Stimulated activated CD8-positive, alpha-beta memory T cell treated with anti-CD3 and anti-CD28 coated beads, Interleukin-4, amount 100 ng/mL, for 1 hour (primary cell): ENCODE measurements around the gene USP22.
"Not testable (repeated sequence)": the region's sequence is repeated elsewhere in the genome, so short reads cannot be mapped to it uniquely, and the experiment has no call there.

Experiments used
- DNase-seq, 2 donors: peaks; one replicate each; pipeline ENCODE4 v3.0.0-alpha.2; 2020; ENCODE audit warnings: low read depth in 2 of 2, low spot score in 1 of 2

USP22 gene

DNA sequence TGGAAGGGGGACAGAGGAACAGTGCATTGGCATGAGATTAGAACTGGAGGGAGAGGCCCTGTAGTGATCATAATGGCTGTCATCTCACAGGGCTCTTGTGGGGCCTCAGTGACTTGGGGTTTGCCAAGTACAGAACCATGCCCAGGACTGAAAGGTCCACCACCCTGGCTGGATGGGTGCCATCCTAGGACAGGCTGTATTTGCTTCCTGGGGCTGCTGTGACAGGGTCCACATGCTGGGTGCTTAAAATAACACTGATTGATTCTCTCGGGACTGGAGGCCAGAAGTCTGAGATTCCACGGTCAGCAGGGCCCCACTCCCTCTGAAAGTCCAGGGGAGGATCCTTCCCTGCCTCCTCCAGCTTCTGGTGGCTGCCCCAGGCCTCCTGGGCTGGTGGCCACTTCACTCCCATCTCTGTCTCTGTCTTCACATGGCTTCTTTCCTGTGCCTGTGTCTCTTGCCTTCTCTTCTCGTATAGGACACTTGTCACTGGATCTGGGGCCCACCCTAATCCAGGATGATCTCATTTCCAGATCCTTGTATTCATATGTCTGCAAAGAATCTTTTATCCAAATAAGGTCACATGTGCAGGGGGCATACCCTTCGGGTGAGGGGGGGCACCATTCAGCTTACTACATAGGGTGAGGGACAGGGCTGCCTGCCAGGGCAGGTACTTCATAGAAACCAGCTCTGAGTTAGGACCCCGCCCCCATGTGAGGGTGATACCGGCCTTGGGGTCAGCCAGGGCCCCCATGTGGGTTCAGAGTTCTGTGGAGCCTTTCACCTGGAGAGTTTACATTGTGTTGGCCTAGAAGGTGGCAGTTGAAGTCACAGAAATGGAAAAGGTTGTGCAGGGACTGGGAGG, 52.6 kb downstream of the USP22 start:
- no peak for DNase-seq

GRCh38 chr17:20989481-20989880, 53.3 kb downstream of the USP22 start:
- no peak for DNase-seq

- DNase-seq, result no peak
These were observed 53.9 kb downstream of the USP22 start for GRCh38 chr17:20988896-20989295.

DNA sequence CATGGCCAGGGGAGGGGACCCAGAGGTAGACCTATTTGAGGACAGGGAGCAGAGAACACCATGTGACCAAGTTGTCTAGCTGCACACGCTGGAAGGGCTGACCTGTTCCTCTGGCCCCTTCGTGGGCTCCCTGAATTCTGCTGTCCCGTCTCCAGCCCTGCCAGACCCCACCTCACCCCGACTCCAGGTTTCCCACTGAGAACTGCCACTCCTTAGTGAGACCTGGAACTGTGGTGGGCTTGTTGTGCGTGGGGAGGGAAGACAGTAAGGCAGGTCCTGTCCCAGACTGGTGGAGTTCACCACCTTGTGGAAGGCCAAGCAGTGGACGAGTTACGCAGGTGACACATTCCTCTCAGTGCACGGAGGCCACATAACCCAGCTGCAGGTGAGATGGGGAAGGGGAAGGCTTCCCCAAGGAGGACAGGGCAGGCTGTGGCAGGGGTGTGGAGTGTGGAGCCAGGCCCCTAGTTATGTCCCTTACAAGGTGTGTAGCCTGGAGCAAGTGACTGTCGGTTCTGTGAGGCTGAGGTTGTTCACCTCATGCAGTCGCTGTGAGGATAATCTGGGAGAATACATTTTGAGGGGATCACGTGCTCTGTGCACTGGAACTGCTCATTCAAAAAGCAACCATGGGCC, 54.7 kb downstream of the USP22 start:
- DNase-seq, result no peak

DNA sequence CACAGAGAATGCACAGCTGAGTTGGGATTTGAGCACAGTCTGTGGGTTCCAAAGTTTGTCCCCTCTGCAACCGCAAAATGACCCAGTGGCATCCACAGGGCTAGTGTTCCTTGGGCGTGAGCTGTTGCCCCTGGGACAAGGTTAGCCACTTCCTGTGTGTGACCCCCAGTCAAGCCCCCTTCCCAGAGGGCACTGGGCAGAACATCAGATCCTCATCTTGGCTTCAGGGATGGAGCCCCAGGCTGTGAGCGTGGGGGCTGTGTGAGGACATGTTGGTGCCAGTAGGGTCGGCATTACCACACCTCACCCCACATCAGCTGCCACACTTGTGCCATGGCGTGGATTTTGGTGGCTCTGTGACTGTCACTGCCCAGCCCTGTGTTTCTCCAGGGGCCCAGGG, 55.3 kb downstream of the USP22 start:
- DNase-seq, result no peak

GRCh38 chr17:20986767-20987510, 55.9 kb downstream of the USP22 start:
- no peak for DNase-seq

GRCh38 chr17:20983359-20983637, 59.5 kb downstream of the USP22 start:
- no peak for DNase-seq

GRCh38 chr17:20982589-20983358, 60.0 kb downstream of the USP22 start:
- no peak for DNase-seq

DNA sequence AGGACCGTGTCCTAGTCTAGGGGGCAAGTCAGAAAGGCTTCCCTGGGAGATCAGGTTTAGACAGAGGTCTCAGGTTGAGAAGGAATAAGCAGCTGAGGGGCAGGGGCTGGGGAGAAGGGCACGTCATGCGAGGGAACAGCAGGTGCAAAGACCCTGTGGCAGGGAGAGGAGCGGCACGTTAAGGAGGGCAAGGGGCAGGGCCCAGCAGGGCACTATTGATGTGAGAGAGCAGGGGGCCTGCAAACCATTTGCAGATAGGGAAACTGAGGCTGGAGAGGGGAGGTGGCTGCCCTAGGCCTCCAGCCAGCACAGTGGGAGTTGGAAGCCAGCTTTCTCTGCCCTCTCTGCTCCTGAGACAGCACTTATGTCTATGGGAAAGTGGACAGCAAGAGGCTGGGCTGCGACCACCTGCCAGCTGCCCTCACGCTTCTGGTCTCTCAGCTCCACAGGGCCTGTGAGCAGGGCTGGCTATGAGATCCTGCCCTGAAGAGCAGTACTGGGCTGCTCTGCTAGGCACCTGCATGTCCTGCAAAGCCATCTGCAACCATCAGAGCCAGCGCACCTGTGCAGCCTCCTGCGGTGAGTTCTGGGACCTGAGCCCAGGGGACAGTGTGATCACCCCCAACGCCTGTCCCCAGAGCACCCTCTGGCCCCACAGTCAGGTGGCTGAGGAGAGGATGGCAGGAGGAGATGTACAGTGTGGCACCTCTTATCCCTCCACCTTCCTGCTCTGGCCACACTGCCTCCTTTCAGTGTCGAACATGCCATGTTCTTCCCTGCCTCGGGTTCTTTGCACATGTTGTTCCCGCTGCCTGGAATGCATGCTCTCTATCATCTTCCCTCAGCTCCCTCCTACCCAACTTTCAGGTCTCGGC, 61.5 kb downstream of the USP22 start:
- no peak for DNase-seq

- DNase-seq, result no peak
These were observed 63.1 kb downstream of the USP22 start for GRCh38 chr17:20979792-20980083.

DNA sequence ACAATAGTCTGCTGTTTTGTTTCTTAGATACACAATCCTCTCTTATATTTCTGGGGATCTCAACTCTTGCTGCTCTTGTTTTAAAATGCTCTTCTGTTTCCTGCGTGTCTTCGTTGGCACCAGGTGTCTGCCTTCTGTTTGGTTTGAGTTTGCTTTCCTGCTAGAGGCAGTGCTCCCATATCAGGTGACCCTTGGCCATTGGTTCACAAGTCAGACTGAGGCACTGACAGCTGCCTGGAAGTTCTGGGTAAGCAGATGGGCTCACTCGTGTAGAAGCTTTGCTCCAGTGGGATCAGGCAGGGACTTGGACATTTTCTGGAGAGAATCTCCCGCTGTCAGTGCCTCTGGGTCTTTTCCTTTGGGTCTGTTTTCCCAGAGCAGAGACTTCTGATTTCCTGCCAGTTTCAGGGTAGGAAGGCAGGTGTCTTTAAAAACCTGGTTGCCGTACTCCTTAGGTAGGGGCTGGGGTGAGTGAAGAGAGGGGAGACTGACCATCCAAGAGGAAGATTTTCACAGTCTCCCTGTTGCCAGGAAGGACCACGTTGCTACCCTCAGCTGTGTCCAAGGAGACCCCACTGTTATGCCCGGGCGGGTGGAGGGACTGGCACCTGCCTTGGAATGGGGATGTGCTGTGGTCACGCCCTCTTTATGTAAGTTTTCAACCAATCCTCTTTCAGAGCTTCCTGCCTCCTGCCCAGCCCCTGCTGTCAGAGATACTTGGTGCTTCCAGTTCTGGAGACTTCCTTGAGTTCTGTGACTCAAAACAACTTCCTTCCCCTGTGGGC, 63.6 kb downstream of the USP22 start:
- DNase-seq, result not testable (repeated sequence)

DNA sequence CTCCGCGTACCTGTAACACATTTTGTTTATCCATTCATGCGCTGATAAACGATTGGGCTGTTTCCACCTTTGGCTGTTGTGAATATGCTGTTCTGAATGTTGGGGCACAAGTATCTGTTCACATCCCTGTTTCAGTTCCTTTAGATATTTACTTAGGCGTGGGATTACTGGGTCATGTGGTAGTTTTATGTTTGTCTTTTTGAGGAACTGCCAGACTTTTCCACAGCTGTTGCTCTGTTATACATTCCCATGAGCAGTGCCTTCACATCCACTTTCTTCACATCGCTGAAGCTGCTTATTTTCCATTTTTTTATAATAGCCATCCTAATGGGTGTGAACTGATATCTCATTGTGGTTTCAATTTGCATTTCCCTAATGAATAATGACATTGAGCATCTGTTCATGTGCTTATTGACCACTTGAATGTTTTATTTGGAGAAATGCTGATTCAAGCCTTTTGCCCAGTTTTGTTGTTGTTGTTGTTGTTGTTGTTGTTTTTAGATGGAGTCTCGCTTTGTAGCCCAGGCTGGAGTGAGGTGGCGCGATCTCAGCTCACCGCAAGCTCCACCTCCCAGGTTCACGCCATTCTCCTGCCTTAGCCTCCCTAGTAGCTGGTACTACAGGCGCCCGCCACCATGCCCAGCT, 65.1 kb downstream of the USP22 start:
- DNase-seq, result not testable (repeated sequence)

DNA sequence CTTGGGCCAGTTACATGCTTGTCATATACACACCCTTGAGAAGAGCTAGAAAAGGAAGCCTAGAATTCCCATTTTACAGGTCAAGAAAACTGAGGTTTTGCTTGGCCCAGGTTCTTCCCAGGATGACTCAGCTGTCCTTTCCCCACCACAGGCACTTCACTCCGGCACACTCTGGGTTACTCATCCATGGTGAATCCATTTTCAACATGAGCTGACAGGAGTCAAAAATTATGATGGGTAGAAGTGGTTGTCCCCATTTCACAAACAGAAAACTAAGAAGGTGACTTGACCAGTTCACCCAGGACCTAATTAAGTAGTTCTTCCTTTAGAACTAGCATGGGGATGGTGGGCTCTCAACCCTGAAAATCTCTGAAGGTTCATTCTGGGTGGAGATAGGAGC, 67.2 kb downstream of the USP22 start:
- DNase-seq, result no peak

- no peak for DNase-seq
These were observed 72.5 kb downstream of the USP22 start for GRCh38 chr17:20970329-20970728.

DNA sequence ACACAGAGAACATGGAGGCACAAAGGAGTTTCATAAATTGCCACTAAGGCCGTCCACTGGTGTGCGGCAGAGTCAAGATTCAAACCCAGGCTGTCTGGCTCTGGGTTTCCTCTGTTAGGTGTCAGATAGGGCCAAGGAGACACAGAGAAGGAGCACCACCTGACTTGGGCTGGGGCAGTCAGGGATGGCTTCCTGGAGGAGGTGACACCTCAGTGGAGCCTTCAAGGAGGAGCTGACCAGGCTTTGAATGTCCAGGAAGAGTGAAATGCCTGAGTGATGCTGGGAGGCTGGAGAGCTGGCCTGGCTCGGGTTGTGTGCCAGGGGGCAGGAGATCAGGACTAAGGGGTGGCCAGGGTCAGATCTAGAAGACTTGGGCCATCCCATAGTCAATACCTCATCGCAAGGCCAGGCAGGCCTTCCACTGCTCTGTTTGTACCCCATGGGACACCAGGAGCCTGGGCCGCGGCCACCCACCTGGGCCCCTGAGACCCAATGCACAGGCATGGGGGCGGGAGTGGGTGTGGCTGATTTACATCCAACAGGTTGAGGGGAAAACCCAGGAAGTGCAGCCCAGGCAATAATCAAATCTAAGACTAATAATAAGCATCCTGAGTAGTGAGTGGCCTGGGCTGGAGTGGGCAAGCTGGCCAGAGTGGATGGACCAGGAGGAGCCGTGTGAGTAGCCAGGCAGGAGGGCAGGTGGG, 73.7 kb downstream of the USP22 start:
- no peak for DNase-seq

GRCh38 chr17:20967776-20968175, 75.0 kb downstream of the USP22 start:
- DNase-seq, result no peak

GRCh38 chr17:20966870-20967269, 75.9 kb downstream of the USP22 start:
- DNase-seq, result no peak

- DNase-seq, result no peak
These were observed 77.3 kb downstream of the USP22 start for GRCh38 chr17:20965492-20965891.

DNA sequence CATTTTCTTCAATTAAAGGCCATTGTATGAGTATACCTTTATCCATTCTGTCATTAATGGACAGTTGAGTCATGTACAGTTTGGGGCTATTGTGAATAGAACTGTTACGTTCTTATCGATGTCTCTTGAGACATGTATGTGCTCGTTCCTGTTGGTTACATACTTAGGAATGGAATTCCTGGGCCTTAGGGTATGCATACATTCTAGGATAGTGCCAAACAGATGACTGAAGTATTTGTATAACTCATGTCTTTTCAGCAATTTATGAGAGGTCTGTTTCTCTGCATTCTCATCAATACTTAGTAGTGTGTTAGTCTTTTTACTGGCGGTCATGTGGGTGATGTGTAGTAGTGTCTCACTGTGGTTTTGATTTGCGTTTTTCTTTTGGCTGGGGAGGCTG, 81.2 kb downstream of the USP22 start:
- no peak for DNase-seq
